NCI-H1092 treated with DMSO at 0.1 percent for 48 hours (cell line): ENCODE data around the gene UBR2.
"Not testable (repeated sequence)": the region's sequence is repeated elsewhere in the genome, so short reads cannot be mapped to it uniquely, and the experiment has no call there.

Experiments used
- DNase-seq: peaks from one replicate; lab custom pipeline; 2025; lab: John Stamatoyannopoulos, UW

UBR2 gene

DNA sequence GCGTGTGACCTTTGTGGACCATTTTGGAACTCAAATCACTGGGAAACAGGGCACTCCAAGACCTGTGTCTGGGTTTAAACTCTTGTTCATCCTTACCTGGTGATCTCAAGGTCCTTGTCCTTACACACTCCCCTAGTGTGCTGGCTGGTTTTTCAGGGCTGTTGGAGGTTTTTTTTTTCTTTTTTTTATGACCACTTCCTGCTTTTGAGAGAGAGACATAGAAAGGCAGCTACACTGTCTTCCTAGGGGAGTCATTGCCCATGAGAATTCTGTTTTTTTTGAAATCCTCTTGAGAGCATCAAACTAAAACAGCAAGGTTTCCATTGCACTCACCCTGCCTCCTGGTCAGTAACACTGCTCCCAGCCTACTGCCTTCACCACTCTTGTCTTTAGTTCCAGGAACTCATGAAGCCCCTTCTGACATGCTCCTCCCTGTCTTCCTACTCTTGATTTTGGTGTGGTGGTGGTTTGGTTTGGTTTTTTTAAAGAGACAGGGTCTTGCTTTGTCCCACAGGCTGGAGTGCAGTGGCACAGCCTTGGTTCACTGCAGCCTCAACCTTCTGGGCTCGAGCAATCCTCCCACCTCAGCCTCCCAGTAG is 130.0 kb downstream of the UBR2 start:
- no peak for DNase-seq

DNA sequence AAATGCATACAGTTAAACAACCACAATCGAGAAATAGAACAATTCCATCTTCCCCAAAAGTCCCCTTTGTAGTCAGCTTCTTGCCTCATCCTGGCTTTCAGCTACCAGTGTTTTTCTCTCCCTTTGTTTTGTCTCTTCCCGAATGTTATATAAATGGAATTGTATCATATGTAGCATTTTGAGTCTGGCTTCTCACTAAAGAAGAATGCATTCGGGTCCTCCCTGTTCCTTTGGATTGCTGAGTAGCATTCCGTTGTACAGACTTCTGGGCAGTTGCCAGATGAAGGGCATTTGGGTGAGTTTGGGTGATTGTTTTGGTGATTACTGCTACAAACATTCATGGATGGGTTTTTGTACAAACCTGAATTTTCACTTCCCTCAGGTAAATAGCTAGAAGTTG is 130.8 kb downstream of the UBR2 start:
- no peak for DNase-seq

DNA sequence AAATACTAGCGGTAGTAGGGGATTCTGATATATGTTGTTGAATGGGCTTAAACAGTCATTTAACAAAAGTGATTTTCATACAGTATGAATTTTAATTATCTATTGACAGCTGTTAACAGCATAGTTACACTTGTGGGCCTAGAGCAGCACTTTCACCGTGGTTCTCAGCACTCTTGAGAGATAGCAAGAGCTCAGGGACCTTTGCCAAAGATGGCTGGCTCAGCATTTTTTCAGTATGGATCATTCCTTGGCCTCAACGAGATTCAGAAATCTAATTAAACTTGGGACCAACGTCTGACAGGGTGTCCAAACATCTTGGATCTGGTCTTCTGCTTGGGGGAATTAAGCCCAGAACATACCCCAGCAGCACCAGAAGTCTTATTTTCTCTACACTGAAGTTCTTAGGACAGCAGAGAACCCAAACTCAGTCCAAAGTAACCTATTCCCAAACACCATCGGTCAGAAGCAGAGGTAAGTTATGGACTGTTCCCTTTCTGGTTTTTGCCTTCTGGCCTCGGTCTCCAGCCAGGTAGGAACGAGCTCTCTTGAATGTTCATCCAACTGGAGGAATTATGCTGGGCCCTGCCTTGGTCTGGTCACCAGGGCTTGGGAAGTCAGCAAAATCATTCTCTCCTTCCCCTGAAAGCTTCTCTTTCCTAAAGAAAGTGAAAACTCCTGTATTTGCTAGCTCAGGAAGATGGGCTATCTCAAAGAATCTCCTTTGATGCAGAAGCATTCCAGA is 132.9 kb downstream of the UBR2 start:
- no peak for DNase-seq

DNA sequence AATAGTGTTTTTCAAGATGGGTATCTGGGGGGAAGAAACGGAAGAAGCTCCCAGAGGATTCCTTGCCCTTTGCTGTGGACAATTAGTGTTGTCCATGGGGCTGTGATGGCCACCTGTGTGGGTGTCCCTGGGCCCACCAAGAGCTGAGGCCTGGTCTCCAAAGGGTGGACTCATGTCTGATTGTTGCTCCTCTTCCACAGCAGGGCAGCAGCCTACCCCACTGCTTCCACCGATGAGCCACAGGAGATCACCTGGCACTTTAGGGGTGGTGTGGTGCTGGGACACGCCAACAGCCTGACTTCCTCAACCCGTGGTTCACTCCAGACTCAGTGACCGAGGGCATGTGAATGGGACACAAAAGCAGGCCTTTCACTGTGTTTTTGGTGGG is 133.4 kb downstream of the UBR2 start:
- no peak for DNase-seq

DNA sequence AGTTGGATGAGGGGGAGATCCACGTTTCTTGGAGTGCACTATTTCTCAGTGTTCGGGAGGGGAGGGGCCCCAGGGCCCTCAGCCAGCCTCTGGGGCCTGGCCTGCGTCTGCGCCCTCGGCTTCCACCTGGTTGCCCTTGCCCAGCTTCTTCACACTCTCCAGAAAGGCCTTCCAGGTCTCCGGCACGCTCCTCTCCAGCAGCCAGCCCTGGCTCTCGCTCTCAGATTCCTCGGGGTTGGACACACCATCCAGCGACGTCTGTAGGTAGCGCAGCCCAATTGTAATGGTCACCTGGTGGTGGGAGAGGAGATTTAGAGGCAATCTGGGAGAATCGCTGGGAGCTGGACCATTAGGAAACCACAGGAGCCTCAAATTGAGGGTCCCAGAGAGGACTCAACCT is 134.4 kb downstream of the UBR2 start:
- no peak for DNase-seq

DNA sequence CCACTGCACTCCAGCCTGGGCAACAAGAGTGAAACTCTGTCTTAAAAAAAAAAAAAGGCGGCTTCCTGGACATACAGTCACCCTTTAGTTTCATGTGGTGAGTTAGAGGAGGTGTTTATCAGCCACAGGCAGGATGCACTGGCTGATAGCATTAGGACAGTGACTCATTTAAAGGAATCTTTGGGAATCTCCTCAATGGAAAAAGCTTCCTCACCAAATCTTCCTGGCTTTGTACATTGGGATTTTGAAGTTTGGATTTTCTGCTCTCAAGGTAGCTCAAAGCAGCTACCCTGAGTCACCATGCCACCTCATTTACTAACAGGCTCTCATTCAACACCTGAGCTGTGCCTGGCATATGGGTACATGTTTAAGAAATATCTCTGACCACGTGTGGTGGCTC is 138.4 kb downstream of the UBR2 start:
- DNase-seq = no peak

DNA sequence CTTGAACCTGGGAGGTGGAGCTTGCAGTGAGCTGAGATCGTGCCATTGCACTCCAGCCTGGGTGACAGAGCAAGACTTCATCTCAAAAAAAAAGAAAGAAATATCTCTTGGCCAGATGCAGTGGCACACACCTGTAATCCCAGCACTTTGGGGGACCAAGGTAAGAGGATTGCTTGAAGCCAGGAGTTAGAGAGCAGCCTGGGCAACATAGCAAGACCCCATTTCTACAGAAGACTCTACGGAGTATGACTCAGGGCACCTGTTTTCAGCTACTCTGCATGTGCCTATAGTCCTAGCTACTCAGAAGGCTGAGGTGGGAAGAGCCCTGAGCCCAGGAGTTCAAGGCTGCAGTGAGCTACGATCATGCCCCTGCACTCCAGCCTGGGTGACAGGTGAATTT is 139.0 kb downstream of the UBR2 start:
- DNase-seq = not testable (repeated sequence)

DNA sequence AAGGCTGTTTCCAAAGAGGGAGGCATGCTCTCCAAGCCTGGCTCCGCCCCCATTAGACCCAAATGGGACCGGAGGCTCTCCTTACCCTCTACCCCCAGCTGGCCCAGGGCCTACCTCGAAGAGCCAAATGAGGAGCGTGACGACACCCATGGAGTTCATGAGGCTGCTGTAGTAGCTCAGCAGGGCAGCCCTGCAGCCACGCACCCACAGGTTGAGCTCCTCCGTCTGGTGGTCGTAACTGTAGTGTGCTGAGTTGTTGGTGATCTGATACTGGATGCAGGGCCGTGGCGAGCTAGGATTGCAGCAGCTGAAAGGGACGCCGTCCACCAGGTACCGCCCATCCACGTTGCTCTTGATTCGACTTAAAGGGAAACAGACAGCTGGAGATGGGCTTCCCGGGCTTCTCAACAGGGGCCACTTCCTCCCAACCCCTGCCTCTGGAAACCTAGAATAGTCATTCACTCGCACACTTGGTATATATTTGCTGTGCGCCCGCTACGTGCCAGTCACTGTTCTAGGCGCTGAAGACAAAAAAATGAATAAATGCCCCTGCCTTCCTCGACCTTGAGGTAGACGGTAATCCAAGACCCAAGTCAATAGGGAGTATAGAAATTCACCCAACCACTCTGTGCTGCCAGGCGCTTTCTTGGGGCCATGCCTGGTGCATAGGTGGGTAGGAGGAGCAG is 140.6 kb downstream of the UBR2 start:
- DNase-seq = no peak

DNA sequence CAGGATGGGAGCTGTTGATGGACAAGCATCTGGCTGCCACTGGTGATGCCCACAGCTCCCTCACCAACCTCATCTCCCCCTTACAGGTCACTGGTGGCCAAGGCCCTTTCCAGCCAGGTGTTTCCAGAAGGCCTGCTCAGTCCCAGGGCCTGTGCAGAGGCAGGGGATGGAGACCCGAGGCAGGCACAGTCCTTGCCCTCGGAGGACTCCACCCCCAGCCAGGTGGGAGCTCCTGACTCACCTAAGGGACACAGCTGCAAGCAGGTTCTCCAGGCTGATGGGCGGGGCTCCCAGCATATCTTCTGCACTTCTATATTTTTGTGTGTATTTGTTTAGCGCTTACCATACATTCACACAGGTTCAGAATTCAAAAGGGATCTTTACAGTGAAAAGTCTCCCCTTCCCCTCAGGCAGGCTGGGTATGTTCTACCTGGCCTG is 141.1 kb downstream of the UBR2 start:
- DNase-seq = no peak

DNA sequence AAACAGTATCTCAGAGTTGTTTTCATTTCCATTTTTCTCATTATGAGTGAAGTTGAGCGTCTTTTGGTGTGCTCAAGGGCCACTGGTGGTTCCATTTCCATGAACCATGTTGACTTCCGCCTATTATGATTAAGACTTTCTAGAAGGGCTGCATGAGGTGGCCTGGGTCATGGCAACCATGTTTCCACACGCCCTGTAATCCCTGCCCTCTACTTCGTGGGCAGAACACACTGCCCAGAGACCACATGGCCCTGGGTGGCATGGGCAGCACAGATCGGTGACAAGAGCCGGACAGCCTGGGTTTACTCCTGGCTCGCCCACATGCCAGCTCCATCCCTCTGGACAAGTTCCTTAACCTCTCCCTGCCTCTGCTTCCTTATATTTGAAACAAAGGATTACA is 143.8 kb downstream of the UBR2 start:
- no peak for DNase-seq

DNA sequence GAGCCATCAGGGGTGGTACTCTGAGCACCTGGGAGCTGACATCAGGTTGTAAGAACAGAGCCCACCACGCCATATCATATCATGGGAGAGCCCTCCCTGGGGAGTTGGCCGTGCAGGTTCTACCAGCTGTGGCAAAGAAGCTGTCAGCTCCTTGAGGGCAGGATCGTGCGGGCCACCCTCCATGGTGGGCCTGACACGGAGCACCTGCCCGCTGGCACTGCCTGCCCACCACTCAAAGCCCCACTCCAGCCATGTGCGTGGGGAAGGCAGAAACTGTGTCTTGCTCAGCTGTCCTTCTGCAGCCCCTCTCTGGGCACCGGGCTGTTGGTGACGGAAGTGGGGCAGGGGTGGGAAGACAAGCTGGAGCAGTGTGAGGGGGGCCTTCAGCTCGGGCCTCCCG is 144.3 kb downstream of the UBR2 start:
- DNase-seq = no peak

DNA sequence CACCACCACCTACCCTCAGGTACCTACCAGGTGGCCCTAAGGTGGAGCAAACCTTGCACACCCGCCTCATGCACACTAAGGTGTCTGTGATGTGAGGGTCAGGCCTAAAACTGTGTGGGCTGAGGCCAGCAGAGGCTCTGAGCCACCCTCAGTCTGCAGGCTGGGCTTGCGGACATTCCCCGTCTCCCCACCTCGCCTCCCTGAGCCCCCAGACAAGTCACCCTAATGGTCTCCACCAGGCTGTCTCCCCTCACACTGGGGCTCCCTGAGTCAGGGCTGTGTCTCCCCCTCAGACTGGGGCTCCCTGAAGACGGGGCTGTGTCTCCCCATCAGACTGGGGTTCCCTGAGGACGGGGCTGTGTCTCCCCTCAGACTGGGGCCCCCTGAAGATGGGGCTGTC is 146.0 kb downstream of the UBR2 start:
- no peak for DNase-seq

DNA sequence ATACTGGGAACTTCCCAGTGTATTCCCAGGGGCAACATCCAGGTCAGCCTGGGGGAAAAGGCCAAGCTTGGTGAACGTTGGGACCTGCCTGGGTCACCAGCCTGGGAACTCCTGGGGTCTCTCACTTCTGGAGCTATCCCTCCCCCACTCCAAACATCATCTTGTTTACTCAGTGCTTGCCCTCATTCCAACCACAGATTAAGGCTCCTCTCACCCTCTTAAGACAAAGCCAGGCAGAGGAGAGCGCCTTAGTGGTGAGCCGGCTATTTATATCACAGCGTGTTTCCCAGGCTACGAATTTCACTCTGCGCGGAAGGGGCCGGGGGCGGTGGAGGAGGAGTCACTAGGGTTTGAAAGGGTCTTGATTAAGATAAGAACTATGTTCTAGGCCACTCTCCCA is 146.5 kb downstream of the UBR2 start:
- DNase-seq = peak; percentile 16

DNA sequence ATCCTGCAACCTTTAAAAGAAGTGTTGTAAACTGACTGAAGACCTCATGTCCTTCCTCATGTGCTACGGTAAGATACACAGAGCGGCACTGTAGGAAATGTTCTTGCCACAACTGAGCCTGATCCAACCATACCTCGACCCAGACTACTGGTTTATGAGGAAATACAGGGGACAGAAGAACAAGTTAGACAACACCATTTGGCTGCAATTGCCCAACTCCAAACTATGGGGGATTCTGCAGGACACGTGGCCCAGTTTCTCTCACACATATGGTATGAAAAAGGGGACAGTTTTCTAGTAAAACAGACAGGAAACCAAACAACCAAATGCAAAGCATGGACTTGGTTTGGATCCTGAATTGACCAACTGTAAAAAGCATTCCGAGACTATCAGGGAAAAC is 148.1 kb downstream of the UBR2 start:
- no peak for DNase-seq

DNA sequence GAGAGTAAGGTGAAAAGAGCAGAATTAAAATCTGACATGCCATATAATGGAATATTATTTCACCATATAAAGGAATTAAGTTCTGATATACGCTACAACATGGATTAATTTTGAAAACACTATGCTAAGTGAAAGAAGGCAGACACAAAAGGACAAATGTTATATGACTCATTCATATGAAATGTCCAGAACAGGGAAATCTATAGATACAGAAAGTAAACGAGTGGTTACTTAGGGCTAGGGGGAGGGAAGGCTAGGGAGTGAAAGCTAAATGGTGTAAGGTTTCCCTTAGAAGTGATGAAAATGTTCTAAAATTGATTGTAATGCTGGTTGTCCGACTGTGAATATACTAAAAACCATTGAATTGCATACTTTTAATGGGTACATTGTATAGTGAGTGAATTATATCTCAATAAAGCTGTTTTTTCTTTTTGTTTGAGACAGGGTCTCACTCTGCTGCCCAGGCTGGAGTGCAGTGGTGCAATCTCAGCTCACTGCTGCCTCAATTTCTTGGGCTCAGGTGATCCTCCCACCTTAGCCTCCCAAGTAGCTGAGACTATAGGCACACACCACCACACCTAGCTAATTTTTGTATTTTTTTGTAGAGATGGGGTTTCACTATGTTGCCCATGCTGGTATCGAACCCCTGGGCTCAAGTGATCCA is 150.4 kb downstream of the UBR2 start:
- DNase-seq = no peak

DNA sequence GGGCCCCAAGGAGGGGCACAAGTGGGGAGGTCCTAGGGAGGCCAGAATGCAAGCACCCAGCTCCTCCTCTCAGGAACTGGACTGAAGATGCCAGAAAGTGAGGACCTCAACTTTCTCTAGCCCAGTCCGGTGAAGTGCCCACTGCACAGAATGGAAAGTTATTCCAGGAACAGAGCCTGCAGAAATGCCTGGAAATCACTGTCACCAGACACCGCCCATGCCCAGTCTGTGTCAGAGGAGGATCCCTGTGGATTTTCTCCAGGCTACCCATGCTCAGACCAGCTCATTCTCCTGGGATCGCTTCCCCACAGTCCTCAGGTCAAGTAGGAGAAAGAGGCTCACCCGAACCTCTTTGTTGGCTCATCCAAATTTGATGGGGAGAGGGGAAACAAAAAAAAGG is 152.0 kb downstream of the UBR2 start:
- DNase-seq = no peak

DNA sequence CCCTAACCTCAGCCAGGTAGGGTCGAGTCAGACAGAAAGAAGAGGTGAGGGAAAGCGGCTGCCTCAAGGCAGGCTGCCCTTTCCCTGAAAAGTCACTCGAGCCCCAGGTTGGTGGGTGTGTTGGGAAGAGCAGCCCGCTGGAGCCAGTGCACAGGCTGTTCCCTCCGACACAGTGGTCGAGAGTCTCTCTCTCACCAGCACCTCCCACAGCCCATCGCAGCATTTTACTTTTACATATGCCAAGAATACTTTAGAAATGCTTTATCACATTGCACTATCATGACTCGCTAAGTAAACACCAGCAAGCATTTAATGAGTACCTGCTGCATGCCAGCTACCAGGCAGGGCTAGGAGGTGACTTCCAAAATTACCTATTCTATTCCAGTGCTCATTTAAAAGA is 156.9 kb downstream of the UBR2 start:
- no peak for DNase-seq

DNA sequence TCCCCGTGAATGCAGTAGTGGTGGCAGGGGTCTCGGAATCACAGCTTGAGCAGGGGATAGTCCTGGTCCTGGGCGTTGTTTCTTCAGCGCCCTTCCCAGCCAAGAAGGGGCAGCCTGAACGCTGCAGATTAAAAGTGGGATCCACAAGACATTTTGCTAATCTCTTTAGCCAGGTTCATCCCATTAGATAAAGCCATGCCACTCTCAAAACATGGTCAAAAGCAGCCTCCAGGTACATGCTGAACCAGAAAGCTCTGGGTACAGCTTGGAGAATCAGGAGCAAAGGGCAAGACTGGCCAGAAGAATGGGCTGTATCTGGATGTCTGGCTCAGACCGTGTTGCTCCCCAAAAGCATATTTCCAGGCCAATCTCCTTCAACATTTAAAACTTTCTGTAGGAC is 158.7 kb downstream of the UBR2 start, which contains the start of gene PRPH2:
PRPH2 (minus strand) TSS at position 101 of the 400 bp plus-strand sequence. CDS start 263 bp downstream, outside the sequence.
- no peak for DNase-seq

DNA sequence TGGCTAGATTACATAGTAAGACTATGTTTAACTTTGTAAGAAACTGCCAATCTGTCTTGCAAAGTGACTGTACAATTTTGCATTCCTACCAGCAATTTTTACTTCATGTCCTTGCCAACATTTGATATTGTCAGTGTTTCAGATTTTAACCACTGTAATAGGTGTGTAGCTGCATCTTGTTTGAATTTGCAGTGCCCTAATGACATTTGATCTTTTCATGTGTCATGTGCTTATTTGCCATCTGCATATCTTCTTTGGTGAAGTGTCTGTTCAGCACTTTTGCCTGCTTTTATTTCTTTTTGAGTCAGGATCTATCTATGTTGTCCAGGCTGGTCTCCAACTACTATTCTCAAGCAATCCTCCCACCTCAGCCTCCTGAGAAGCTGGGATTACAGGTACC is 161.0 kb downstream of the UBR2 start:
- no peak for DNase-seq

DNA sequence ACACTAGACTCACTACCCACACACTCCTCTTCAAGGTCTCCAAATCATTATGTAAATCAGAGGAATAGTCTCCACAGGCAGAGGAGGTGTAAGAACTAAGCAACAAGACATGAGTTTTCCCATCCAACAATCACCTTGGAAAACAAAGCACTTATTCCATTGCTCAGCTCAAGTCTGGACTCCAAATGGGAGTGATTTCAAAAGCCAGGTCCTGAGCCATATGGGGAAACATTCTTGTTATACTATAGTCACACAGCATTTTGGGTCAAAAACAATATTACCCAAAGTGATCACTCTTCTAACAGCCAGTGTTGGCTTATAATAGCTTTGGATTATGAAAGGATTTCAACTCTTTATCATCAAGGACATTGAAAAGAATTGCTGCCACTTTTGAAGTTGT is 162.2 kb downstream of the UBR2 start:
- DNase-seq = no peak

DNA sequence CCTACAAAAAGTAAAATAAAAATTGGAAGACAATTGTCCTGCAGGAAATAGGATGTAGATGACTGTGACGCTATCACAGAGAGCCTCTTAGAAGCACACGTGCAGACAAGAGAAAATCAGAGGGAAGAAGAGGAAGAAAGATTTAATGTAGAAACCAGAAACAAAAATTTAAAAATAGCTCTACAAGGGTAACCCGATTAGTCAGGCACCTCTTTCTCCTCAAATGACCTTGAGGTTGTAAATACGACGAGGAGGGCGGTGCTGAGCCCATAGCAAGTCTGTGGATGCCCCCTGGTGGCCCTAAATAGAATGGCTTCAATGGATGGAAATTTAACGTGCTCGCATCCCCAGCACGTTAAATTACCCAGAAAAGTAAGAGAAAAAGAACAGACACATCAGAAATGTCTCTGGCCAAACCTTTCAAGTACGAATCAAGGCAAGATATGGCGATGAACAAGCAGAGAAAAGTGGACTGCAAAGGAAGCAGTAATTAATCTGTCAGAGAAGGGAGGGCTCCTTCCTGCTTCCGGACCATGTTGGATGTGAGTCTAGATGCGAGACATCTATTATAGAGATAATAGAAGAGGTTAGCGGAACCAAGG is 162.8 kb downstream of the UBR2 start:
- DNase-seq = peak; percentile 75

DNA sequence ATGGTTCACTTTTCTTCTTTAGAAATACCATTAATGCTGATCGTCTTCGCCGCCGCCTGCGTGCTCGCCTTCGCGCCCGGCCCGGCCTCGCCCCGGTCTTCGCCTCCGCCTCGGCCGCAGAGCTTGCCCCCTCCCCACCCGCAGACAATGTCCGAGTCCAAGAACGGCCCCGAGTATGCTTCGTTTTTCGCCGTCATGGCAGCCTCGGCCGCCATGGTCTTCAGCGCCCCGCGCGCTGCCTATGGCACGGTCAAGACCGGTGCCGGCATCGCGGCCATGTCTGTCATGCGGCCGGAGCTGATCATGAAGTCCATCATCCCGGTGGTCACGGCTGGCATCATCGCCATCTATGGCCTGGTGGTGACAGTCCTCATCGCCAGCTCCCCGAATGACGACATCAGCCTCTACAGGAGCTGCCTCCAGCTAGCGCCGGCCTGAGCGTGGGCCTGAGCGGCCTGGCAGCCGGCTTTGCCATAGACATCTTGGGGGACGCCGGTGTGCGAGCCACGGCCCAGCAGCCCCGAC is 163.3 kb downstream of the UBR2 start:
- no peak for DNase-seq
